ENCODE data around the gene PLAAT4. TPM values are rescaled to one million over a fixed set of nuclear protein-coding genes. Genes with fewer than 3 reads are reported as not detected.

Gene PLAAT4
- total RNA-seq, 1 donor from 2014 or later: not detected

- Mint-ChIP-seq H3K4me3 (ENCODE audit: unreplicated experiment) (no peak overlapping the region), H3K27me3 (ENCODE audit: unreplicated experiment) (no peaks in the 10 kb centered on the region), H3K4me1 (ENCODE audit: unreplicated experiment) (peaks cover 6% of the 10 kb centered on the region), H3K9me3 (ENCODE audit: unreplicated experiment) (no peaks in the 10 kb centered on the region), H3K27ac (ENCODE audit: unreplicated experiment) (no peak overlapping the region), H3K36me3 (ENCODE audit: low read depth, unreplicated experiment) (no peaks in the 10 kb centered on the region)
- no peak for DNase-seq (ENCODE audit: low spot score)
- TF ChIP-seq CTCF (IDR thresholded peaks at IDR 0.05; ENCODE audit: unreplicated experiment): no peak
Measured at GRCh38 chr11:63564056-63564774, 27.6 kb downstream of the PLAAT4 start.

- peaks cover 5% of the 10 kb centered on the region for H3K4me1 Mint-ChIP-seq (ENCODE audit: unreplicated experiment)
- no peak overlapping the region for H3K4me3 Mint-ChIP-seq (ENCODE audit: unreplicated experiment)
- TF ChIP-seq CTCF (IDR thresholded peaks at IDR 0.05; ENCODE audit: unreplicated experiment): no peak
- H3K27me3 Mint-ChIP-seq (ENCODE audit: unreplicated experiment): no peaks in the 10 kb centered on the region
- no peak overlapping the region for H3K27ac Mint-ChIP-seq (ENCODE audit: unreplicated experiment)
- H3K9me3 Mint-ChIP-seq (ENCODE audit: unreplicated experiment): no peaks in the 10 kb centered on the region
- no peak for DNase-seq (ENCODE audit: low spot score)
- no peaks in the 10 kb centered on the region for H3K36me3 Mint-ChIP-seq (ENCODE audit: low read depth, unreplicated experiment)
Measured at GRCh38 chr11:63564784-63565350, 28.3 kb downstream of the PLAAT4 start.

- no peak for TF ChIP-seq CTCF (IDR thresholded peaks at IDR 0.05; ENCODE audit: unreplicated experiment)
- no peaks in the 10 kb centered on the region for H3K27me3 Mint-ChIP-seq (ENCODE audit: unreplicated experiment)
- H3K36me3 Mint-ChIP-seq (ENCODE audit: low read depth, unreplicated experiment): no peaks in the 10 kb centered on the region
- H3K27ac Mint-ChIP-seq (ENCODE audit: unreplicated experiment): no peak overlapping the region
- no peak for DNase-seq (ENCODE audit: low spot score)
- no peaks in the 10 kb centered on the region for H3K9me3 Mint-ChIP-seq (ENCODE audit: unreplicated experiment)
- no peaks in the 10 kb centered on the region for H3K4me1 Mint-ChIP-seq (ENCODE audit: unreplicated experiment)
- no peak overlapping the region for H3K4me3 Mint-ChIP-seq (ENCODE audit: unreplicated experiment)
Measured at GRCh38 chr11:63567044-63567840, 30.6 kb downstream of the PLAAT4 start.

- no peak for DNase-seq (ENCODE audit: low spot score)
- Mint-ChIP-seq H3K27ac (ENCODE audit: unreplicated experiment) (no peak overlapping the region), H3K4me3 (ENCODE audit: unreplicated experiment) (no peak overlapping the region), H3K27me3 (ENCODE audit: unreplicated experiment) (no peaks in the 10 kb centered on the region), H3K9me3 (ENCODE audit: unreplicated experiment) (no peaks in the 10 kb centered on the region), H3K4me1 (ENCODE audit: unreplicated experiment) (no peaks in the 10 kb centered on the region), H3K36me3 (ENCODE audit: low read depth, unreplicated experiment) (peaks cover 6% of the 10 kb centered on the region)
- no peak for TF ChIP-seq CTCF (IDR thresholded peaks at IDR 0.05; ENCODE audit: unreplicated experiment)
Measured at GRCh38 chr11:63569570-63569969, 33.0 kb downstream of the PLAAT4 start.
